Measurements from ENCODE around the gene NME1.

The NME1 gene

GRCh38 chr17:51197754-51198153 lies 44.4 kb downstream of the NME1 start:
- DNase-seq = no peak

GRCh38 chr17:51200295-51200694 lies 46.9 kb downstream of the NME1 start:
- DNase-seq = no peak

DNA sequence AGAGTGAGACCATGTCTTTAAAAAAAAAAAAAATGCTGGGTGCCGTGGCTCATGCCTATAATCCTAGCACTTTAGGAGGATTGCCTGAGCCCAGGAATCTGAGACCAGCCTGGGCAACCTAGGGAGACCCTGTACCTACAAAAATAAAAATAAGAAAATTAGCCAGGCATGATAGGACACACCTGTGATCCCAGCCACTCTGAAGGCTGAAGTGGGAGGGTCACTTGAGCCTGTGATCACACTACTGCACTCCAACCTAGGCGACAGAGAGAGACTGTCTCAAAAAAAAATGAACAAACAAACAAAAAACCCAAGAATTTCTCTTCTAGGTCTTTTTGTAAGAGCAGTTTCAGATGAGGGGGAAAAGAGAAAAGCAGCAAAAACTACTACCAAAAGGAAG lies 47.5 kb downstream of the NME1 start:
- no peak for DNase-seq

DNA sequence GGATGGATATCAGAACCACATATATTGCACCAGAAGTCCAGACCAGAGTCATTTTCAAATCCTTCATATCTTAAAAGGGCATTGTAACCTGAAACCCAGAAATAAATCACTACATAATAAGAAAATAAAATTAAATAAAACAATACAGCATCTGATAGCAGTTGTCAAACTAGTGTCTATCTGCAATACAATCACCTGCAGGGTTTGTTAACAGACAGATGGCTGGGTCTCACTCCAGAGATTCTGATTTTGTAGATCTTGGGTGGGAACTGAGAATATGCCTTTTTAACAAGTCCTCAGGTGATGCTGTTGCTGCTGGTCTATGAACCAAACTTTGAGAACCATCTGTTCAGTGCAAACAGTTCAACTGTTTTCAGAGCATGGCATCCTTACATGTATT lies 50.5 kb downstream of the NME1 start:
- no peak for DNase-seq
